Hematopoietic multipotent progenitor cell treated with erythropoietin and hydrocortisone succinate and interleukin-3 and kit ligand, for 17 days (in vitro differentiated cells): Measurements from ENCODE around the gene AKAIN1.

Source experiments
- DNase-seq: peaks from one replicate; pipeline ENCODE4 v3.0.0-alpha.2; 2015; ENCODE audit warnings: low spot score

Gene AKAIN1

GRCh38 chr18:5159080-5159479 is 38.0 kb downstream of the AKAIN1 start:
- DNase-seq = no peak

GRCh38 chr18:5158587-5158986 is 38.5 kb downstream of the AKAIN1 start:
- DNase-seq = no peak

GRCh38 chr18:5158172-5158571 is 38.9 kb downstream of the AKAIN1 start:
- DNase-seq = no peak

GRCh38 chr18:5155907-5156287 is 41.2 kb downstream of the AKAIN1 start:
- DNase-seq = no peak

GRCh38 chr18:5155218-5155906 is 41.7 kb downstream of the AKAIN1 start:
- DNase-seq = no peak

GRCh38 chr18:5152343-5153020 is 44.6 kb downstream of the AKAIN1 start:
- DNase-seq = no peak

GRCh38 chr18:5150894-5151293 is 46.2 kb downstream of the AKAIN1 start:
- no peak for DNase-seq

GRCh38 chr18:5146093-5146492 is 51.0 kb downstream of the AKAIN1 start:
- no peak for DNase-seq

GRCh38 chr18:5145168-5145825 is 51.8 kb downstream of the AKAIN1 start:
- no peak for DNase-seq

GRCh38 chr18:5144629-5145028 is 52.4 kb downstream of the AKAIN1 start:
- DNase-seq = no peak

GRCh38 chr18:5142859-5143258 is 54.2 kb downstream of the AKAIN1 start:
- no peak for DNase-seq

GRCh38 chr18:5142131-5142530 is 54.9 kb downstream of the AKAIN1 start:
- DNase-seq = no peak

- DNase-seq = no peak
Measured at GRCh38 chr18:5137261-5137660, 59.8 kb downstream of the AKAIN1 start.

- DNase-seq = no peak
Measured at GRCh38 chr18:5132987-5133386, 64.1 kb downstream of the AKAIN1 start.

GRCh38 chr18:5122272-5122671 is 74.8 kb downstream of the AKAIN1 start:
- DNase-seq = no peak

GRCh38 chr18:5110266-5110665 is 86.8 kb downstream of the AKAIN1 start:
- DNase-seq = no peak

- no peak for DNase-seq
Measured at GRCh38 chr18:5107988-5108387, 89.1 kb downstream of the AKAIN1 start.

- DNase-seq = no peak
Measured at GRCh38 chr18:5106730-5107129, 90.3 kb downstream of the AKAIN1 start.

GRCh38 chr18:5104246-5104645 is 92.8 kb downstream of the AKAIN1 start:
- DNase-seq = no peak

GRCh38 chr18:5103693-5104092 is 93.4 kb downstream of the AKAIN1 start:
- DNase-seq = no peak

- no peak for DNase-seq
Measured at GRCh38 chr18:5103286-5103685, 93.8 kb downstream of the AKAIN1 start.

- DNase-seq = no peak
Measured at GRCh38 chr18:5097116-5097703, 99.8 kb downstream of the AKAIN1 start.

GRCh38 chr18:5095239-5095638 is 101.8 kb downstream of the AKAIN1 start:
- DNase-seq = no peak
